Renal cortical epithelial cell (primary cell): Measurements from ENCODE around the gene TOX3. TPM values are rescaled to one million over a fixed set of nuclear protein-coding genes. Genes with fewer than 3 reads are reported as not detected.

Source experiments
- DNase-seq: peaks from one replicate; pipeline ENCODE4 v3.0.0-alpha.2; 2011; ENCODE audit warnings: low read depth
- total RNA-seq: library from RNA; depleted of rRNA; stranded (reverse); fragments of >200 nt; gene quantifications from 2 replicates; pipeline ENCODE4 v1.2.3, GENCODE V29; 2014

Gene TOX3
- total RNA-seq, 1 donor from 2014 or later: 5.4 TPM

- DNase-seq: no peak
Measured at GRCh38 chr16:52398491-52398960, 148.4 kb downstream of the TOX3 start.

DNA sequence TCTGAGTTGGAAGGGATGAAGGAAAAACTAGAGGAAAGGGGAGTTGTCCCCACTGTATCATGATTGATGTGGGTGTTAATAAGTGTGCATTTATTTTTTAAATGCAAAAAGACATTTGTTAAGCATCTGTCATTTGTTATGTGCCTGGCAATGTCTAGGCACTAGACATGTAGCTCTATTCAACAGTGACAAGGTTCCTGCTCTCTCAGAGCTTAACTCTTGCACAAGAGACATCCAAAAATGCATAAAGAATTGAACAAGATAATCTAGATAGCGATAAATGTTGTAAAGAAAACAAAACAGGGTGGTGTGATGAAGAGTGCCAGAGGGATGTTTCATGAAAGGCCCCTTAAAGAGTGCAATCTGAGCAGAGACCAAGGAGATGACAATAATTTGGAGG is 148.9 kb downstream of the TOX3 start:
- no peak for DNase-seq

GRCh38 chr16:52393448-52393847 is 153.5 kb downstream of the TOX3 start:
- DNase-seq: no peak

GRCh38 chr16:52389045-52389444 is 157.9 kb downstream of the TOX3 start:
- DNase-seq: no peak
